WTC11 (cell line): ENCODE data around the gene LYRM4. TPM values are rescaled to one million over a fixed set of nuclear protein-coding genes. Genes with fewer than 3 reads are reported as not detected.
"Not testable (repeated sequence)": the region's sequence is repeated elsewhere in the genome, so short reads cannot be mapped to it uniquely, and the experiment has no call there.

Experiments used
- ATAC-seq: fragments of 200-7000 bp; cut with Tn5 transposase; 2 replicates; pipeline ENCODE4 v1.10.0; 2021; ENCODE audit warnings: mild to moderate bottlenecking, moderate library complexity
- CTCF ChIA-PET: fragments of 300-600 bp; sonication (Branson Sonifier 250); formaldehyde crosslinking; loops from one replicate; lab custom pipeline; 2021; ENCODE audit warnings: antibody characterized with exemption; lab: Charles Lee
- POLR2A ChIA-PET: fragments of 350-600 bp; sonication (Branson Sonifier 250); formaldehyde crosslinking; loops from one replicate; lab custom pipeline; 2021; ENCODE audit warnings: antibody characterized with exemption; lab: Charles Lee
- DNase-seq: peaks from one replicate; pipeline ENCODE4 v3.0.0; 2021; ENCODE audit warnings: low spot score
- H3K27ac Mint-ChIP-seq: 2 replicates; pipeline ENCODE4 v1.8.0; 2021; ENCODE audit warnings: mixed read lengths
- H3K27me3 Mint-ChIP-seq: 2 replicates; pipeline ENCODE4 v1.8.0; 2021; ENCODE audit warnings: low read depth, mild to moderate bottlenecking, moderate library complexity, mixed read lengths
- H3K36me3 Mint-ChIP-seq: 2 replicates; pipeline ENCODE4 v1.8.0; 2021; ENCODE audit warnings: mixed read lengths
- H3K4me1 Mint-ChIP-seq: 2 replicates; pipeline ENCODE4 v1.8.0; 2022; ENCODE audit warnings: mixed read lengths
- H3K4me3 Mint-ChIP-seq: 2 replicates; pipeline ENCODE4 v1.8.0; 2021; ENCODE audit warnings: mild to moderate bottlenecking, moderate library complexity, mixed read lengths
- H3K9me3 Mint-ChIP-seq: 2 replicates; pipeline ENCODE4 v1.8.0; 2021; ENCODE audit warnings: mixed read lengths
- CREB1 ChIP-seq: sonication (generic); formaldehyde crosslinking; IDR thresholded peaks from 2 replicates; pipeline ENCODE4 v1.8.0; 2023; ENCODE audit warnings: mild to moderate bottlenecking, missing genetic modification reagents
- EMX1 ChIP-seq: fragments of 250-450 bp; sonication (Bioruptor Pico); IDR thresholded peaks from 2 replicates; pipeline ENCODE4 v1.8.0; 2021; ENCODE audit warnings: mild to moderate bottlenecking
- FOXP1 ChIP-seq: sonication (generic); formaldehyde crosslinking; IDR thresholded peaks from 2 replicates; pipeline ENCODE4 v1.8.0; 2022; ENCODE audit warnings: missing genetic modification reagents, mild to moderate bottlenecking, moderate library complexity, borderline replicate concordance
- GRHL2 ChIP-seq: fragments of 250-450 bp; sonication (Bioruptor Pico); IDR thresholded peaks from 2 replicates; pipeline ENCODE4 v1.8.0; 2022; ENCODE audit warnings: mild to moderate bottlenecking, moderate library complexity; ENCODE audit not compliant: insufficient replicate concordance, severe bottlenecking
- GTF2I ChIP-seq: fragments of 250-450 bp; sonication (Bioruptor Pico); conservative IDR thresholded peaks from 2 replicates; pipeline ENCODE4 v1.4.0; 2021; ENCODE audit warnings: mild to moderate bottlenecking
- JAZF1 ChIP-seq: fragments of 250-450 bp; sonication (Bioruptor Pico); IDR thresholded peaks from 2 replicates; pipeline ENCODE4 v1.9.0; 2021; ENCODE audit warnings: moderate library complexity, mild to moderate bottlenecking, inconsistent platforms
- NFYB ChIP-seq: sonication (generic); formaldehyde crosslinking; conservative IDR thresholded peaks from 2 replicates; pipeline ENCODE4 v1.8.0; 2022; ENCODE audit warnings: low read depth, missing genetic modification reagents
- SMAD3 ChIP-seq: sonication (generic); formaldehyde crosslinking; IDR thresholded peaks from 2 replicates; pipeline ENCODE4 v1.8.0; 2022; ENCODE audit warnings: missing genetic modification reagents, mild to moderate bottlenecking, borderline replicate concordance
- ZNF232 ChIP-seq: sonication (generic); formaldehyde crosslinking; IDR thresholded peaks from 2 replicates; pipeline ENCODE4 v1.8.0; 2022; ENCODE audit warnings: mild to moderate bottlenecking, missing genetic modification reagents
- ZNF396 ChIP-seq: fragments of 250-450 bp; sonication (Bioruptor Pico); IDR thresholded peaks from 2 replicates; pipeline ENCODE4 v1.8.0; 2021; ENCODE audit warnings: mild to moderate bottlenecking, moderate library complexity, borderline replicate concordance
- total RNA-seq: library from RNA; stranded (reverse); gene quantifications from 3 replicates; pipeline ENCODE4 v1.2.3, GENCODE V29; 2021
- TF ChIP-seq, protein P1 (sequence below): sonication (generic); formaldehyde crosslinking; IDR thresholded peaks from 2 replicates; pipeline ENCODE4 v1.8.1; 2022; ENCODE audit warnings: low read depth, missing genetic modification reagents, borderline replicate concordance
- TF ChIP-seq, protein P2 (sequence below): sonication (generic); formaldehyde crosslinking; IDR thresholded peaks from 2 replicates; pipeline ENCODE4 v1.8.0; 2023; ENCODE audit warnings: mild to moderate bottlenecking, missing genetic modification reagents
- TF ChIP-seq, protein P3 (sequence below): sonication (generic); formaldehyde crosslinking; IDR thresholded peaks from 2 replicates; pipeline ENCODE4 v1.8.0; 2023; ENCODE audit warnings: missing genetic modification reagents, mild to moderate bottlenecking, borderline replicate concordance
- TF ChIP-seq, protein P4 (sequence below): sonication (generic); formaldehyde crosslinking; IDR thresholded peaks from 2 replicates; pipeline ENCODE4 v1.8.0; 2022; ENCODE audit warnings: missing genetic modification reagents

LYRM4 gene
- total RNA-seq, 1 experiment from 2014 or later = 49.7 TPM

DNA sequence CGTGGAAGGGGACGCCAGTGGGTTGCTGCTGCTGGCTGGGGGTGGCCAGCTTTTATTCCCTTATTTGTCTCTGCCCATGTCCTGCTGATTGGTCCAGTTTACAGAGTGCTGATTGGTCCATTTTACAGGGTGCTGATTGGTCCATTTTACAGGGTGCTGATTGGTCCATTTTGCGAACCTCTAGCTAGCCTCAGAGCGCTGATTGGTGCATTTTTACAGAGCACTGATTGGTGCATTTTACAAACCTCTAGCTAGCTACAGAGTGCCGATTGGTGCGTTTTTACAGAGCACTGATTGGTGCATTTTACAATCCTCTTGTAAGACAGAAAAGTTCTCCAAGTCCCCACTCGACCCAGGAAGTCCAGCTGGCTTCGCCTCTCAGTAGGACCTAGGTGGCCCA, 140.2 kb downstream of the LYRM4 start:
- H3K4me1 Mint-ChIP-seq, CTCF ChIA-PET, ATAC-seq: not testable (repeated sequence)
- peak; percentile 39; the same call in 1 of the 2 replicates for TF ChIP-seq NFYB (CRISPR knock-in tag)
- TF ChIP-seq, all 79 proteins: peak for 1; not testable (repeated sequence) for 78
- POLR2A ChIA-PET, H3K4me3 Mint-ChIP-seq, DNase-seq, H3K36me3 Mint-ChIP-seq, H3K27me3 Mint-ChIP-seq, H3K27ac Mint-ChIP-seq: not testable (repeated sequence)
- peaks cover 13% of the 10 kb centered on the region for H3K9me3 Mint-ChIP-seq

DNA sequence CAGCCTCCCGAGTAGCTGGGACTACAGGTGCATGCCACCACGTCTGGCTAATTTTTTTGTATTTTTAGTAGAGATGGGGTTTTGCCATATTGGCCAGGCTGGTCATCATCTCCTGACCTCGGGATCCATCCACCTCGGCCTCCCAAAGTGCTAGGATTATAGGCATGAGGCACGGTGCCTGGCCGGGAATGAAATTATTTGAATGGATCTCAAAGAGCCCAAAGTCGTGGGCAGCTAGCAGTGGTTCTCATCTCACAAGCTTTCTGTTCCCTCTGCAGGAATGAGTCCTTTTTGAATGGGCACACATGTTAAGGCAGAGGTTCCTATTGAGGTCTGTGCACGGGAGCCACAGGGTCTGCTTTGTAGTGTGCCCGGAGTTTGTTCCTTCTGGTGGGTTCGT, 140.7 kb downstream of the LYRM4 start:
- ATAC-seq = no peak
- ChIA-PET POLR2A (no interaction called here), CTCF (no interaction called here)
- TF ChIP-seq CREB1 (CRISPR knock-in tag) (no peak), JAZF1 (no peak), ZNF232 (CRISPR knock-in tag) (no peak), FOXP1 (no peak)
- TF ChIP-seq, protein P1, sequence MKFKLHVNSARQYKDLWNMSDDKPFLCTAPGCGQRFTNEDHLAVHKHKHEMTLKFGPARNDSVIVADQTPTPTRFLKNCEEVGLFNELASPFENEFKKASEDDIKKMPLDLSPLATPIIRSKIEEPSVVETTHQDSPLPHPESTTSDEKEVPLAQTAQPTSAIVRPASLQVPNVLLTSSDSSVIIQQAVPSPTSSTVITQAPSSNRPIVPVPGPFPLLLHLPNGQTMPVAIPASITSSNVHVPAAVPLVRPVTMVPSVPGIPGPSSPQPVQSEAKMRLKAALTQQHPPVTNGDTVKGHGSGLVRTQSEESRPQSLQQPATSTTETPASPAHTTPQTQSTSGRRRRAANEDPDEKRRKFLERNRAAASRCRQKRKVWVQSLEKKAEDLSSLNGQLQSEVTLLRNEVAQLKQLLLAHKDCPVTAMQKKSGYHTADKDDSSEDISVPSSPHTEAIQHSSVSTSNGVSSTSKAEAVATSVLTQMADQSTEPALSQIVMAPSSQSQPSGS = no peak
- H3K4me1 Mint-ChIP-seq = peaks cover 6% of the 10 kb centered on the region
- H3K36me3 Mint-ChIP-seq = 0 out of 2 replicates have a peak, but pooled peaks cover 7% of the 10 kb centered on the region
- no peak overlapping the region; the same call in 1 of the 2 replicates for H3K27ac Mint-ChIP-seq
- DNase-seq = no peak
- H3K9me3 Mint-ChIP-seq = peaks cover 13% of the 10 kb centered on the region
- no peaks in the 10 kb centered on the region for H3K27me3 Mint-ChIP-seq
- H3K4me3 Mint-ChIP-seq = no peak overlapping the region

DNA sequence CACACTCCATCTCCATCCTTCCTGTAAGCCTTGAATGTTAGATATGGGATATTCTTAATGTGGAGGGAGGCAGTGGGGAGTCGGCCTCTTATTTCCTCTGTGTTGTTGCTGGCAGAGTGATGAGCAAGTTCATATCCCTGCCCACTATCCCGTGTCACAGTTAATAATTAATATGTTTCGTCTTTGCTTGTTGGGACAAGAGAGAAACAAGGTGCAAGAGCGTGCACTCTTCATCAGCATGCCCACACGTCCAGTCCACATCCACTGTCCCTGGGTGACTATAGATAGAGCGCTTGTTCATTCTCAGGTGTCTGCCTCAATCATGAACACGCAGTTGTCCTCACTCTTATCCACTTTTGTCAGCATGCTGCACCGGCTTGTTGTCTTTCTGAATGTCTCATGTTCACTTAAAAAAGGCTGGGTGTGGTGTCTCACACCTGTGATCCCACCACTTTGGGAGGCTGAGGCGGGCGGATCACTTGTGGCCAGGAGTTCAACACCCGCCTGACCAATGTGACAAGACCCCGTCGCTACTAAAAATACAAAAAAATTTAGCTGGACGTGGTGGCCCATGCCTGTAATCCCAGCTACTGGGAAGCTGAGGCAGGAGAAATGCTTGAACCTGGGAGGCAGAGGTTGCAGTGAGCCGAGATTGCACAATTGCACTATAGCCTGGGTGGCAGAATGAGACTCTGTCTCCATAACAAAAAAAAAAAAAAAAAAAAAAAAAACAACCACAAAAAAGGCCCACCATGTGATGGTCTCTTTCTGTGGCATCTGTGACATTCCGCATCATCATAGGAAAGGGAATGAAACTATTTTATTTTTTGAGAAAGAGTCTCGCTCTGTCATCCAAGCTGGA, 141.4 kb downstream of the LYRM4 start:
- CTCF ChIA-PET = interaction anchor here (0.6 kb wide), 1 partner anchor 11 kb away, joined by 3 read pairs; no protein-coding TSS in a partner anchor
- no peaks in the 10 kb centered on the region for H3K27me3 Mint-ChIP-seq
- H3K27ac Mint-ChIP-seq = no peak overlapping the region
- H3K4me3 Mint-ChIP-seq = no peak overlapping the region
- 0 out of 2 replicates have a peak, but pooled peaks cover 7% of the 10 kb centered on the region for H3K36me3 Mint-ChIP-seq
- no peak for DNase-seq
- TF ChIP-seq SMAD3 (CRISPR knock-in tag) = no peak
- no peak for TF ChIP-seq GTF2I (CRISPR knock-in tag)
- ATAC-seq = no peak
- H3K4me1 Mint-ChIP-seq = peaks cover 6% of the 10 kb centered on the region
- POLR2A ChIA-PET = no interaction called here
- H3K9me3 Mint-ChIP-seq = peaks cover 13% of the 10 kb centered on the region

DNA sequence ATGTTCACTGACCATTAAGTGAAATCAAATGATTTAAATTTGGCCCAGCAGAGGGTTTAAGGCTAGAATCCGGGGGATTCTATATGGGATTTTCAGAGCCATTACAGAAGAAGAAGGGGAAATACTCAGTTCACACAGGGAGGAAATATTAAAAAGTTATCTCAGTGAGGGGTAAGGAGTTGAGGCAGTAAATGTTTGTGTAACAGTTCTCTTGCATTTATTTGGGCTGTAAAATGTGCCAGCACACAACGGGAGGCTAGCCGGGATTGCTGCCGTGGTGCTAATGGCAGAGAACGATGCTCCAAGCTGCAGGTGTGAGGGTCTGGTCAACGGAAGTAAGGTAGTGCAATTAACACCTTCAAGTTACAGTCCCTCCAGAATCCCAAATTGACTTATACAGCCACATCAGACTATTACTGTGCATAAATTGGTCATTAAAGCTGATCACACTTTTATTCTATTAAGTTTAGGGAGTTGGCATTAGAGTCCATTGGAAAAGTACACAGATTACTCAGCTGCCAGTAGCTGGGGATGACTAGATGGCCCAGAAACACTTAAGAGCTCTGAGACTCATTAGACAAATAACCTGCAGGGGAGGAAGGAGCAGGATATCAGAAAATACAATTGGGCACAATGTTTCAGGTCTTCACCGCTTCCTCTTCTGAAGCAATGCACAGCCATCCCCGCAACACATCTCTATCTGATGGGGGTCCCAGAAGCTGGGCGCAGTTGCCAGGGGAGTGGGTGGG, 144.3 kb downstream of the LYRM4 start:
- Mint-ChIP-seq H3K27ac (no peak overlapping the region; the same call in 1 of the 2 replicates), H3K4me3 (no peak overlapping the region), H3K36me3 (0 out of 2 replicates have a peak, but pooled peaks cover 7% of the 10 kb centered on the region), H3K4me1 (peaks cover 6% of the 10 kb centered on the region), H3K9me3 (peaks cover 13% of the 10 kb centered on the region), H3K27me3 (no peaks in the 10 kb centered on the region)
- ChIA-PET CTCF (no interaction called here), POLR2A (no interaction called here)
- ATAC-seq (no peak), DNase-seq (no peak)
- TF ChIP-seq, protein P2, sequence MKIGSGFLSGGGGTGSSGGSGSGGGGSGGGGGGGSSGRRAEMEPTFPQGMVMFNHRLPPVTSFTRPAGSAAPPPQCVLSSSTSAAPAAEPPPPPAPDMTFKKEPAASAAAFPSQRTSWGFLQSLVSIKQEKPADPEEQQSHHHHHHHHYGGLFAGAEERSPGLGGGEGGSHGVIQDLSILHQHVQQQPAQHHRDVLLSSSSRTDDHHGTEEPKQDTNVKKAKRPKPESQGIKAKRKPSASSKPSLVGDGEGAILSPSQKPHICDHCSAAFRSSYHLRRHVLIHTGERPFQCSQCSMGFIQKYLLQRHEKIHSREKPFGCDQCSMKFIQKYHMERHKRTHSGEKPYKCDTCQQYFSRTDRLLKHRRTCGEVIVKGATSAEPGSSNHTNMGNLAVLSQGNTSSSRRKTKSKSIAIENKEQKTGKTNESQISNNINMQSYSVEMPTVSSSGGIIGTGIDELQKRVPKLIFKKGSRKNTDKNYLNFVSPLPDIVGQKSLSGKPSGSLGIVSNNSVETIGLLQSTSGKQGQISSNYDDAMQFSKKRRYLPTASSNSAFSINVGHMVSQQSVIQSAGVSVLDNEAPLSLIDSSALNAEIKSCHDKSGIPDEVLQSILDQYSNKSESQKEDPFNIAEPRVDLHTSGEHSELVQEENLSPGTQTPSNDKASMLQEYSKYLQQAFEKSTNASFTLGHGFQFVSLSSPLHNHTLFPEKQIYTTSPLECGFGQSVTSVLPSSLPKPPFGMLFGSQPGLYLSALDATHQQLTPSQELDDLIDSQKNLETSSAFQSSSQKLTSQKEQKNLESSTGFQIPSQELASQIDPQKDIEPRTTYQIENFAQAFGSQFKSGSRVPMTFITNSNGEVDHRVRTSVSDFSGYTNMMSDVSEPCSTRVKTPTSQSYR (CRISPR knock-in tag) = no peak
- TF ChIP-seq, protein P3, sequence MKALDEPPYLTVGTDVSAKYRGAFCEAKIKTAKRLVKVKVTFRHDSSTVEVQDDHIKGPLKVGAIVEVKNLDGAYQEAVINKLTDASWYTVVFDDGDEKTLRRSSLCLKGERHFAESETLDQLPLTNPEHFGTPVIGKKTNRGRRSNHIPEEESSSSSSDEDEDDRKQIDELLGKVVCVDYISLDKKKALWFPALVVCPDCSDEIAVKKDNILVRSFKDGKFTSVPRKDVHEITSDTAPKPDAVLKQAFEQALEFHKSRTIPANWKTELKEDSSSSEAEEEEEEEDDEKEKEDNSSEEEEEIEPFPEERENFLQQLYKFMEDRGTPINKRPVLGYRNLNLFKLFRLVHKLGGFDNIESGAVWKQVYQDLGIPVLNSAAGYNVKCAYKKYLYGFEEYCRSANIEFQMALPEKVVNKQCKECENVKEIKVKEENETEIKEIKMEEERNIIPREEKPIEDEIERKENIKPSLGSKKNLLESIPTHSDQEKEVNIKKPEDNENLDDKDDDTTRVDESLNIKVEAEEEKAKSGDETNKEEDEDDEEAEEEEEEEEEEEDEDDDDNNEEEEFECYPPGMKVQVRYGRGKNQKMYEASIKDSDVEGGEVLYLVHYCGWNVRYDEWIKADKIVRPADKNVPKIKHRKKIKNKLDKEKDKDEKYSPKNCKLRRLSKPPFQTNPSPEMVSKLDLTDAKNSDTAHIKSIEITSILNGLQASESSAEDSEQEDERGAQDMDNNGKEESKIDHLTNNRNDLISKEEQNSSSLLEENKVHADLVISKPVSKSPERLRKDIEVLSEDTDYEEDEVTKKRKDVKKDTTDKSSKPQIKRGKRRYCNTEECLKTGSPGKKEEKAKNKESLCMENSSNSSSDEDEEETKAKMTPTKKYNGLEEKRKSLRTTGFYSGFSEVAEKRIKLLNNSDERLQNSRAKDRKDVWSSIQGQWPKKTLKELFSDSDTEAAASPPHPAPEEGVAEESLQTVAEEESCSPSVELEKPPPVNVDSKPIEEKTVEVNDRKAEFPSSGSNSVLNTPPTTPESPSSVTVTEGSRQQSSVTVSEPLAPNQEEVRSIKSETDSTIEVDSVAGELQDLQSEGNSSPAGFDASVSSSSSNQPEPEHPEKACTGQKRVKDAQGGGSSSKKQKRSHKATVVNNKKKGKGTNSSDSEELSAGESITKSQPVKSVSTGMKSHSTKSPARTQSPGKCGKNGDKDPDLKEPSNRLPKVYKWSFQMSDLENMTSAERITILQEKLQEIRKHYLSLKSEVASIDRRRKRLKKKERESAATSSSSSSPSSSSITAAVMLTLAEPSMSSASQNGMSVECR (CRISPR knock-in tag) = no peak
- no peak for TF ChIP-seq GRHL2
- TF ChIP-seq ZNF396 (CRISPR knock-in tag) = no peak
- no peak for TF ChIP-seq EMX1 (CRISPR knock-in tag)
- TF ChIP-seq, protein P4, sequence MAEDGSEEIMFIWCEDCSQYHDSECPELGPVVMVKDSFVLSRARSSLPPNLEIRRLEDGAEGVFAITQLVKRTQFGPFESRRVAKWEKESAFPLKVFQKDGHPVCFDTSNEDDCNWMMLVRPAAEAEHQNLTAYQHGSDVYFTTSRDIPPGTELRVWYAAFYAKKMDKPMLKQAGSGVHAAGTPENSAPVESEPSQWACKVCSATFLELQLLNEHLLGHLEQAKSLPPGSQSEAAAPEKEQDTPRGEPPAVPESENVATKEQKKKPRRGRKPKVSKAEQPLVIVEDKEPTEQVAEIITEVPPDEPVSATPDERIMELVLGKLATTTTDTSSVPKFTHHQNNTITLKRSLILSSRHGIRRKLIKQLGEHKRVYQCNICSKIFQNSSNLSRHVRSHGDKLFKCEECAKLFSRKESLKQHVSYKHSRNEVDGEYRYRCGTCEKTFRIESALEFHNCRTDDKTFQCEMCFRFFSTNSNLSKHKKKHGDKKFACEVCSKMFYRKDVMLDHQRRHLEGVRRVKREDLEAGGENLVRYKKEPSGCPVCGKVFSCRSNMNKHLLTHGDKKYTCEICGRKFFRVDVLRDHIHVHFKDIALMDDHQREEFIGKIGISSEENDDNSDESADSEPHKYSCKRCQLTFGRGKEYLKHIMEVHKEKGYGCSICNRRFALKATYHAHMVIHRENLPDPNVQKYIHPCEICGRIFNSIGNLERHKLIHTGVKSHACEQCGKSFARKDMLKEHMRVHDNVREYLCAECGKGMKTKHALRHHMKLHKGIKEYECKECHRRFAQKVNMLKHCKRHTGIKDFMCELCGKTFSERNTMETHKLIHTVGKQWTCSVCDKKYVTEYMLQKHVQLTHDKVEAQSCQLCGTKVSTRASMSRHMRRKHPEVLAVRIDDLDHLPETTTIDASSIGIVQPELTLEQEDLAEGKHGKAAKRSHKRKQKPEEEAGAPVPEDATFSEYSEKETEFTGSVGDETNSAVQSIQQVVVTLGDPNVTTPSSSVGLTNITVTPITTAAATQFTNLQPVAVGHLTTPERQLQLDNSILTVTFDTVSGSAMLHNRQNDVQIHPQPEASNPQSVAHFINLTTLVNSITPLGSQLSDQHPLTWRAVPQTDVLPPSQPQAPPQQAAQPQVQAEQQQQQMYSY (CRISPR knock-in tag) = no peak
